GM12864 (cell line): Measurements from ENCODE around the gene RPL3.
"Not testable (repeated sequence)": the region's sequence is repeated elsewhere in the genome, so short reads cannot be mapped to it uniquely, and the experiment has no call there.

Source experiments
- DNase-seq: peaks from one replicate; pipeline ENCODE4 v3.0.0-alpha.2; 2011; ENCODE audit warnings: low read depth
- H3K4me3 ChIP-seq: 2 replicates; pipeline ENCODE4 v1.5.1; 2011; ENCODE audit warnings: mild to moderate bottlenecking, low read depth, low read length, control low read depth
- TF ChIP-seq, protein P1 (sequence below): IDR thresholded peaks from 2 replicates; pipeline ENCODE4 v1.5.1; 2011; ENCODE audit warnings: low read depth, mild to moderate bottlenecking, moderate library complexity, low read length, control low read depth, inconsistent platforms; ENCODE audit errors: missing control alignments

The RPL3 gene

DNA sequence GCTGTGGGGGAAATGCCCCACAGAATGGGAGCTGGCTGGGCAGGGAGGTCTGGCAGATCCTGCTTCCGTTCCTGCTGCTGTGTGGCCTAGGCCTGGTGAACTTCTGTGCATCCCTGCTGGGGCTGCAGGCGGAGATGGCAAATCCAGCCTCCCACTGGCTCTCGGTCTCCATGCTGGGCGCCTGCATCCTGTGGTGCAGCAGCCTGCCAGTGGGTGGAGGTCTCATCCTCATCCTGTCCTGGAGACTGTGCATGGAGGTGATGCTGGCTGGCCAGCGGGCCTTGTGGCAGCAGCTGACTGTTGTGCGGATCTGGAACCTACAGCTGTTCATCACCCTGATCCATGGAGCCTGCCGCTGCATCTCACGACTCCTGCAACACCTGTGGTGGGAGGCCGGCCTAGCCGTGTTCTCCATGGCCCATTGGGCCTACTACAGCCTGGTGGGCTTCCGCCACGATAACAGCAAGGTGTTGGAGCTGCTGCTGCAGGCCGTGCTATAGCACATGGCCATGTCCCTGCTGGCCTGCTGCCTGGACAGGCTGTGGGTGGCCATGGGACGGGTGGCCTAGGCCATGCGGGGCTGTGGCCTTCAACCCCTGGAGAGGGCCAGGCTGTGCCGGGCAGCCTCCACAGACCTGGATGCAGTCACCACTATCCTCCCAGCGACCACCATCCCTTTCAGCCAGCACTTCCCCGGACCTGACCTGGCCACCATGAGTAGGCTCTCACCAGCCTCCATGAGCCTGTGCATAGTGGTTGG is 8.8 kb upstream of the RPL3 start:
- no peak for DNase-seq
- TF ChIP-seq, protein P1, sequence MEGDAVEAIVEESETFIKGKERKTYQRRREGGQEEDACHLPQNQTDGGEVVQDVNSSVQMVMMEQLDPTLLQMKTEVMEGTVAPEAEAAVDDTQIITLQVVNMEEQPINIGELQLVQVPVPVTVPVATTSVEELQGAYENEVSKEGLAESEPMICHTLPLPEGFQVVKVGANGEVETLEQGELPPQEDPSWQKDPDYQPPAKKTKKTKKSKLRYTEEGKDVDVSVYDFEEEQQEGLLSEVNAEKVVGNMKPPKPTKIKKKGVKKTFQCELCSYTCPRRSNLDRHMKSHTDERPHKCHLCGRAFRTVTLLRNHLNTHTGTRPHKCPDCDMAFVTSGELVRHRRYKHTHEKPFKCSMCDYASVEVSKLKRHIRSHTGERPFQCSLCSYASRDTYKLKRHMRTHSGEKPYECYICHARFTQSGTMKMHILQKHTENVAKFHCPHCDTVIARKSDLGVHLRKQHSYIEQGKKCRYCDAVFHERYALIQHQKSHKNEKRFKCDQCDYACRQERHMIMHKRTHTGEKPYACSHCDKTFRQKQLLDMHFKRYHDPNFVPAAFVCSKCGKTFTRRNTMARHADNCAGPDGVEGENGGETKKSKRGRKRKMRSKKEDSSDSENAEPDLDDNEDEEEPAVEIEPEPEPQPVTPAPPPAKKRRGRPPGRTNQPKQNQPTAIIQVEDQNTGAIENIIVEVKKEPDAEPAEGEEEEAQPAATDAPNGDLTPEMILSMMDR, result no peak
- no peak overlapping the region for H3K4me3 ChIP-seq

DNA sequence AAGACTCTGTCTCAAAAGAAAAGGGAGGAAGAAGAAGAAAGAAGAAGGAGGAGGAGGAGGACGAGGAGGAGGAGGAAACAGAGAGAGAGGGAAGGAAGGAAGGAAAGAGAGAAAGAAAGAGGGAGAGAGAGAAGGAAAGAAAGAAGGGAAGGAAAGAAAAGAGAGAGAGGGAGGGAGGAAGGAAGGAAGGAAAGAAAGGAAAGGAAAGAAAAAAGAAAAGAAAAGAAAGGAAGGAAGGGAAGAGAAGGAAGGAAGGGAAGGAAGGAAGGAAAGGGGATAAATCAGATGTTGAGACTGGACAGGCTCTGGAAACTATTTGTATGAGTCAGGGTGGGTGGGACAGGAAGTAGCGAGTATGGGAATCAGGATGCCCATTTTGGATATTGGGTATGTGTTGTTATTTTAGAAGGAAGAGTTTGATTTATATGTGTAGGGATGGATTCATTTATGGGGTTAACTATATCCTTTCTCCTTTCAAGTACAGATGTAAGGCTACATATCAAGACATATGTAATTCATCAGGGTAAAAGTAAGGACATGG is 6.0 kb upstream of the RPL3 start:
- no peak for DNase-seq
- H3K4me3 ChIP-seq, result no peak overlapping the region
- TF ChIP-seq, protein P1, result no peak

DNA sequence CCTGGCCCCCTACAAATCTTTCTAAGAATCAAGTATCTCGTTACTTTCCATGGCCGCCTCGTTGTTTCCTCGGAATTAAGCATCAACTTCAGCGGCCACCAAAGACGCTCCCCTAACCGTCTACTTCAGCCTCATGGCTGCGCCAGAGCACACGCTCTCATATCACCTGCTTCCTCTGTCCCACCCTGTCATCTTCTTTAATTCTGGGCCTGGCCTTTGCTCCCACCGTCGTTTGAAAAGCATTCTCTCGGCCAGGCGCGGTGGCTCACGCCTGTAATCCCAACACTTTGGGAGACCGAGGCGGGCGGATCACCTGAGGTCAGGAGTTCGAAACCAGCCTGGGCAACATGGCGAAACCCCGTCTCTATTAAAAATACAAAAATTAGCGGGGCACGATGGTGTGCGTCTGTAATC is 1.2 kb upstream of the RPL3 start:
- DNase-seq, result not testable (repeated sequence)
- peak overlapping the region; percentile 76 for H3K4me3 ChIP-seq

DNA sequence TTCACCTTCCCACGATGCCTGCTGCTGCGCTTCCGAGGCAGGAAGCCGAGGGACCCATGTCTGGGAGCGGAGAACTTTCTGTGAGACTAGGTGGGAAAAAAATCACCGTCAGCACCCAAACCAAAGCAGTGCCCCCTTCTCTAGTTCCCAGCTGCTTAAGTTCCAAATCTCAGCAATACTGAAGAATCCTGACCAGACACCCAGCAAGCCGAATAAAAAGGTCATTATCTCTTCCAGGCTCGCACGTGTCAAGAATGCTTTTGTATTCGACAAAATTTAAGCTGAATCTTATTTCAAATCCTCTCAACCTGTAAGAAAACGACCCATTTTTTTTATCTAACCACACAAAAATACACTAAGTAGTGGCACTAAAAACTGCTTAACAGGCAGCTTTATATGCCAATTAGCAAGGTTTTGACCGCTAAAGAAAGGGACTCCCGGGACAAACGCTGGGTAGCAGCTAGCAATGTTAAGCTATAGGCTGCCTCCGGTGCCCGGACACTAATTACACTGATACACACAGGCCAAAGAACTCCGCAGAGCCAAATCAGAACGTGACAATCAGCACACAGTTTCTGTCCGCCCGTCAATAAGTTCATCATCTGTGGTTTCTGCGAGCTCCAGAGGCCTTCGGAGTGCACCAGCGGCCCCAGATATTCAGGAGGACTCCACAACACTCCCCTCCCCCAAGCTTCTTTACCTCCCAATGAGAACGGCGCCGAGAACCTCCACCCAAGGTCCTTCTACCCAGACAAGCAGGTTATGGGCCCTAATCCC is 728 bp downstream of the RPL3 start:
- no peak for DNase-seq
- peak overlapping the region; percentile 76 for H3K4me3 ChIP-seq
- TF ChIP-seq, protein P1, result no peak

DNA sequence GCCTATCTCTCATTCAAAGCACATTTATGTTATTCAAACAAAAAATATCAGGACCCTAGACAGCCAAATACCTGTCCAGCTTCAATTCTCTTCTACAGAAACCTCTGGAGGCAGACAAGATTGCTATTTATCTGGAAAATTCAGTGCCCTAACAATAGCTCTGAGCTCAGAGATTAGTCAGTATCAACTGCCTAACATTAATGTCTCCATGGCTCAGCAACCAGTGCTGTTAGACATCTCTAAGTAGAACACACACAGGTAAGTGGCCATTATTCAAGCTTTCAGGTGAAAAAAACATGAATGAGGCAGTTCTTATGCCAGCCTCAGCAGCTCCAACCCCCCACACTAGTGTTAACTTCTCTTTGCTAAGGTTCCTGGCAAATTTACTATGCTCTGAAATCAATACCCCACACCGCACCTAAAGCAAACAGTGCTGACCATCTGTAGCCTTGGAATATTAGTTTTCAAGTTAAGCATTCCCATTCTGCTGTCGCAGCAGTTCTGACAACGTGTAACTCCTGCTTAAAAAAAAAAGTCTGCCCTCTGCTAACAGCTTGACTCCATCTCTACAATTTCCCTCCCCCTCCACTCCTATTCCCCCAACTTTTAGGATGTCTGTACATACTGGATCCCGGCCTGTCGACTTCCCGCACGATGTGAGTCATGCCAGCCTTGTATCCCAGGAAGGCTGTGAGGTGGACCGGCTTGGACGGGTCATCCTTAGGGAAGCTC is 1.5 kb downstream of the RPL3 start:
- TF ChIP-seq, protein P1, result no peak
- H3K4me3 ChIP-seq, result peak overlapping the region; percentile 76
- no peak for DNase-seq

DNA sequence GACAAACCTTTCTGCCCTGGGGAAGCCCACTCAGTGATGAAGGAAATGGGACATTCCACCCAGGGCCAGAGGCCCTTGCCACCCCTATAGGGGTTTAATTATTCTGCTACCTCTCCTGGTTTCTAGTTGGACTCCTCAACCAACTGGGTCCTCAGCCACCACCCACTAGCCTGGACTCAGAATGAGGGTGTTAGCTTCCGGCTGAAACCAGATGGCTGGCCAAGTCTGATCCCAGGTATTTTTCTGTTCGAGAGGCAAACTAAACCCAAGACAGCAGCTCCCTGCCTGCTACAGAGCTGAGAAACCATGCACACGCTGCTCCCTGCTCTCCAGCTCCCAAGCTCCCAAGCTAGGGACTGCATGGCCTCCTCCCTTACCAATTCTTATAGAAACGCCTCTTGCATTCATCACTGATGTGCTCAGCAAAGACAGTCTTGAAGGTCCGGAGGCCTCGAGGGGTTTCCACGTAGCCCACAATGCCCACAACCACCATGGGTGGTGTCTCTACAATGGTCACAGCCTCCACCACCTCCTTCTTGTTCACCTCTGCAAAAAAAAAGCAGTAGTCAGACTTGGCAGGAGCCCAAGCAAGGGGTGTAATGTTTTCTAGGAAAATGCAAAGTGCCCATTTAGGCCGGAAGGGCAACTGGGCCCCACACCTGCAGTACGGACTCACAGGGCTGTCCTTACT is 2.2 kb downstream of the RPL3 start:
- DNase-seq, result no peak
- H3K4me3 ChIP-seq, result peak overlapping the region; percentile 76
- TF ChIP-seq, protein P1, result no peak
